WTC11 (cell line): ENCODE measurements around the gene EGF. TPM values are rescaled to one million over a fixed set of nuclear protein-coding genes. Genes with fewer than 3 reads are reported as not detected.

Experiments
- ATAC-seq: fragments of 200-7000 bp; cut with Tn5 transposase; 2 replicates; pipeline ENCODE4 v1.10.0; 2021; ENCODE audit warnings: mild to moderate bottlenecking, moderate library complexity
- CTCF ChIA-PET: fragments of 300-600 bp; sonication (Branson Sonifier 250); formaldehyde crosslinking; loops from one replicate; lab custom pipeline; 2021; ENCODE audit warnings: antibody characterized with exemption; lab: Charles Lee
- POLR2A ChIA-PET: fragments of 350-600 bp; sonication (Branson Sonifier 250); formaldehyde crosslinking; loops from one replicate; lab custom pipeline; 2021; ENCODE audit warnings: antibody characterized with exemption; lab: Charles Lee
- DNase-seq: peaks from one replicate; pipeline ENCODE4 v3.0.0; 2021; ENCODE audit warnings: low spot score
- H3K27ac Mint-ChIP-seq: 2 replicates; pipeline ENCODE4 v1.8.0; 2021; ENCODE audit warnings: mixed read lengths
- H3K27me3 Mint-ChIP-seq: 2 replicates; pipeline ENCODE4 v1.8.0; 2021; ENCODE audit warnings: low read depth, mild to moderate bottlenecking, moderate library complexity, mixed read lengths
- H3K36me3 Mint-ChIP-seq: 2 replicates; pipeline ENCODE4 v1.8.0; 2021; ENCODE audit warnings: mixed read lengths
- H3K4me1 Mint-ChIP-seq: 2 replicates; pipeline ENCODE4 v1.8.0; 2022; ENCODE audit warnings: mixed read lengths
- H3K4me3 Mint-ChIP-seq: 2 replicates; pipeline ENCODE4 v1.8.0; 2021; ENCODE audit warnings: mild to moderate bottlenecking, moderate library complexity, mixed read lengths
- H3K9me3 Mint-ChIP-seq: 2 replicates; pipeline ENCODE4 v1.8.0; 2021; ENCODE audit warnings: mixed read lengths
- IRF2 ChIP-seq: sonication (generic); formaldehyde crosslinking; IDR thresholded peaks from 2 replicates; pipeline ENCODE4 v1.8.0; 2022; ENCODE audit warnings: low read depth, missing genetic modification reagents, borderline replicate concordance
- JUN ChIP-seq: sonication (generic); formaldehyde crosslinking; IDR thresholded peaks from 2 replicates; pipeline ENCODE4 v1.8.0; 2023; ENCODE audit warnings: mild to moderate bottlenecking, missing genetic modification reagents
- MYBL2 ChIP-seq: sonication (generic); formaldehyde crosslinking; IDR thresholded peaks from 2 replicates; pipeline ENCODE4 v1.8.1; 2023; ENCODE audit warnings: mild to moderate bottlenecking, moderate library complexity, missing genetic modification reagents
- NR3C1 ChIP-seq: sonication (generic); formaldehyde crosslinking; conservative IDR thresholded peaks from 2 replicates; pipeline ENCODE4 v1.8.1; 2023; ENCODE audit warnings: low read depth, mild to moderate bottlenecking, missing genetic modification reagents
- PRDM15 ChIP-seq: sonication (generic); formaldehyde crosslinking; IDR thresholded peaks from 2 replicates; pipeline ENCODE4 v1.8.0; 2022; ENCODE audit warnings: missing genetic modification reagents
- SMAD3 ChIP-seq: sonication (generic); formaldehyde crosslinking; IDR thresholded peaks from 2 replicates; pipeline ENCODE4 v1.8.0; 2022; ENCODE audit warnings: missing genetic modification reagents, mild to moderate bottlenecking, borderline replicate concordance
- STAT6 ChIP-seq: sonication (generic); formaldehyde crosslinking; conservative IDR thresholded peaks from 2 replicates; pipeline ENCODE4 v1.8.1; 2023; ENCODE audit warnings: mild to moderate bottlenecking, low read depth, missing genetic modification reagents, moderate library complexity
- ZNF219 ChIP-seq: sonication (generic); formaldehyde crosslinking; IDR thresholded peaks from 2 replicates; pipeline ENCODE4 v1.8.0; 2023; ENCODE audit warnings: missing genetic modification reagents, mild to moderate bottlenecking, borderline replicate concordance
- ZNF416 ChIP-seq: fragments of 250-450 bp; sonication (Bioruptor Pico); IDR thresholded peaks from 2 replicates; pipeline ENCODE4 v1.9.0; 2021; ENCODE audit warnings: mild to moderate bottlenecking, inconsistent platforms
- ZNF671 ChIP-seq: fragments of 250-450 bp; sonication (Bioruptor Pico); IDR thresholded peaks from 2 replicates; pipeline ENCODE4 v1.8.0; 2021; ENCODE audit warnings: mild to moderate bottlenecking
- total RNA-seq: library from RNA; stranded (reverse); gene quantifications from 3 replicates; pipeline ENCODE4 v1.2.3, GENCODE V29; 2021
- TF ChIP-seq, protein P1 (sequence below): fragments of 250-450 bp; sonication (Bioruptor Pico); IDR thresholded peaks from 2 replicates; pipeline ENCODE4 v1.9.0; 2021; ENCODE audit warnings: mild to moderate bottlenecking, borderline replicate concordance
- TF ChIP-seq, protein P2 (sequence below): sonication (generic); formaldehyde crosslinking; IDR thresholded peaks from 2 replicates; pipeline ENCODE4 v1.8.1; 2022; ENCODE audit warnings: low read depth, missing genetic modification reagents, borderline replicate concordance
- TF ChIP-seq, protein P3 (sequence below): sonication (generic); formaldehyde crosslinking; IDR thresholded peaks from 2 replicates; pipeline ENCODE4 v1.8.0; 2023; ENCODE audit warnings: missing genetic modification reagents, mild to moderate bottlenecking, borderline replicate concordance
- TF ChIP-seq, protein P4 (sequence below): sonication (generic); formaldehyde crosslinking; IDR thresholded peaks from 2 replicates; pipeline ENCODE4 v1.8.1; 2022; ENCODE audit warnings: low read depth, mild to moderate bottlenecking, moderate library complexity, missing genetic modification reagents, borderline replicate concordance

The EGF gene
- total RNA-seq, 1 experiment from 2014 or later = 2.5 TPM

GRCh38 chr4:110014233-110014632 lies 101.5 kb downstream of the EGF start:
- Mint-ChIP-seq H3K27me3 (no peaks in the 10 kb centered on the region), H3K9me3 (peaks cover 10% of the 10 kb centered on the region), H3K4me1 (peaks cover 15% of the 10 kb centered on the region), H3K27ac (no peak overlapping the region), H3K36me3 (peaks cover 3% of the 10 kb centered on the region), H3K4me3 (no peak overlapping the region)
- ChIA-PET POLR2A (no interaction called here), CTCF (interaction anchor here (1.0 kb wide), 1 partner anchor 15 kb away, joined by 3 read pairs; no protein-coding TSS in a partner anchor)
- TF ChIP-seq NR3C1 (CRISPR knock-in tag) (no peak), ZNF416 (CRISPR knock-in tag) (no peak), PRDM15 (CRISPR knock-in tag) (no peak), ZNF219 (CRISPR knock-in tag) (no peak), IRF2 (CRISPR knock-in tag) (no peak), JUN (CRISPR knock-in tag) (no peak), MYBL2 (CRISPR knock-in tag) (no peak), STAT6 (no peak), ZNF671 (no peak), SMAD3 (CRISPR knock-in tag) (no peak)
- TF ChIP-seq, protein P1, sequence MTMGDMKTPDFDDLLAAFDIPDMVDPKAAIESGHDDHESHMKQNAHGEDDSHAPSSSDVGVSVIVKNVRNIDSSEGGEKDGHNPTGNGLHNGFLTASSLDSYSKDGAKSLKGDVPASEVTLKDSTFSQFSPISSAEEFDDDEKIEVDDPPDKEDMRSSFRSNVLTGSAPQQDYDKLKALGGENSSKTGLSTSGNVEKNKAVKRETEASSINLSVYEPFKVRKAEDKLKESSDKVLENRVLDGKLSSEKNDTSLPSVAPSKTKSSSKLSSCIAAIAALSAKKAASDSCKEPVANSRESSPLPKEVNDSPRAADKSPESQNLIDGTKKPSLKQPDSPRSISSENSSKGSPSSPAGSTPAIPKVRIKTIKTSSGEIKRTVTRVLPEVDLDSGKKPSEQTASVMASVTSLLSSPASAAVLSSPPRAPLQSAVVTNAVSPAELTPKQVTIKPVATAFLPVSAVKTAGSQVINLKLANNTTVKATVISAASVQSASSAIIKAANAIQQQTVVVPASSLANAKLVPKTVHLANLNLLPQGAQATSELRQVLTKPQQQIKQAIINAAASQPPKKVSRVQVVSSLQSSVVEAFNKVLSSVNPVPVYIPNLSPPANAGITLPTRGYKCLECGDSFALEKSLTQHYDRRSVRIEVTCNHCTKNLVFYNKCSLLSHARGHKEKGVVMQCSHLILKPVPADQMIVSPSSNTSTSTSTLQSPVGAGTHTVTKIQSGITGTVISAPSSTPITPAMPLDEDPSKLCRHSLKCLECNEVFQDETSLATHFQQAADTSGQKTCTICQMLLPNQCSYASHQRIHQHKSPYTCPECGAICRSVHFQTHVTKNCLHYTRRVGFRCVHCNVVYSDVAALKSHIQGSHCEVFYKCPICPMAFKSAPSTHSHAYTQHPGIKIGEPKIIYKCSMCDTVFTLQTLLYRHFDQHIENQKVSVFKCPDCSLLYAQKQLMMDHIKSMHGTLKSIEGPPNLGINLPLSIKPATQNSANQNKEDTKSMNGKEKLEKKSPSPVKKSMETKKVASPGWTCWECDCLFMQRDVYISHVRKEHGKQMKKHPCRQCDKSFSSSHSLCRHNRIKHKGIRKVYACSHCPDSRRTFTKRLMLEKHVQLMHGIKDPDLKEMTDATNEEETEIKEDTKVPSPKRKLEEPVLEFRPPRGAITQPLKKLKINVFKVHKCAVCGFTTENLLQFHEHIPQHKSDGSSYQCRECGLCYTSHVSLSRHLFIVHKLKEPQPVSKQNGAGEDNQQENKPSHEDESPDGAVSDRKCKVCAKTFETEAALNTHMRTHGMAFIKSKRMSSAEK = no peak
- TF ChIP-seq, protein P2, sequence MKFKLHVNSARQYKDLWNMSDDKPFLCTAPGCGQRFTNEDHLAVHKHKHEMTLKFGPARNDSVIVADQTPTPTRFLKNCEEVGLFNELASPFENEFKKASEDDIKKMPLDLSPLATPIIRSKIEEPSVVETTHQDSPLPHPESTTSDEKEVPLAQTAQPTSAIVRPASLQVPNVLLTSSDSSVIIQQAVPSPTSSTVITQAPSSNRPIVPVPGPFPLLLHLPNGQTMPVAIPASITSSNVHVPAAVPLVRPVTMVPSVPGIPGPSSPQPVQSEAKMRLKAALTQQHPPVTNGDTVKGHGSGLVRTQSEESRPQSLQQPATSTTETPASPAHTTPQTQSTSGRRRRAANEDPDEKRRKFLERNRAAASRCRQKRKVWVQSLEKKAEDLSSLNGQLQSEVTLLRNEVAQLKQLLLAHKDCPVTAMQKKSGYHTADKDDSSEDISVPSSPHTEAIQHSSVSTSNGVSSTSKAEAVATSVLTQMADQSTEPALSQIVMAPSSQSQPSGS (CRISPR knock-in tag) = no peak
- TF ChIP-seq, protein P3, sequence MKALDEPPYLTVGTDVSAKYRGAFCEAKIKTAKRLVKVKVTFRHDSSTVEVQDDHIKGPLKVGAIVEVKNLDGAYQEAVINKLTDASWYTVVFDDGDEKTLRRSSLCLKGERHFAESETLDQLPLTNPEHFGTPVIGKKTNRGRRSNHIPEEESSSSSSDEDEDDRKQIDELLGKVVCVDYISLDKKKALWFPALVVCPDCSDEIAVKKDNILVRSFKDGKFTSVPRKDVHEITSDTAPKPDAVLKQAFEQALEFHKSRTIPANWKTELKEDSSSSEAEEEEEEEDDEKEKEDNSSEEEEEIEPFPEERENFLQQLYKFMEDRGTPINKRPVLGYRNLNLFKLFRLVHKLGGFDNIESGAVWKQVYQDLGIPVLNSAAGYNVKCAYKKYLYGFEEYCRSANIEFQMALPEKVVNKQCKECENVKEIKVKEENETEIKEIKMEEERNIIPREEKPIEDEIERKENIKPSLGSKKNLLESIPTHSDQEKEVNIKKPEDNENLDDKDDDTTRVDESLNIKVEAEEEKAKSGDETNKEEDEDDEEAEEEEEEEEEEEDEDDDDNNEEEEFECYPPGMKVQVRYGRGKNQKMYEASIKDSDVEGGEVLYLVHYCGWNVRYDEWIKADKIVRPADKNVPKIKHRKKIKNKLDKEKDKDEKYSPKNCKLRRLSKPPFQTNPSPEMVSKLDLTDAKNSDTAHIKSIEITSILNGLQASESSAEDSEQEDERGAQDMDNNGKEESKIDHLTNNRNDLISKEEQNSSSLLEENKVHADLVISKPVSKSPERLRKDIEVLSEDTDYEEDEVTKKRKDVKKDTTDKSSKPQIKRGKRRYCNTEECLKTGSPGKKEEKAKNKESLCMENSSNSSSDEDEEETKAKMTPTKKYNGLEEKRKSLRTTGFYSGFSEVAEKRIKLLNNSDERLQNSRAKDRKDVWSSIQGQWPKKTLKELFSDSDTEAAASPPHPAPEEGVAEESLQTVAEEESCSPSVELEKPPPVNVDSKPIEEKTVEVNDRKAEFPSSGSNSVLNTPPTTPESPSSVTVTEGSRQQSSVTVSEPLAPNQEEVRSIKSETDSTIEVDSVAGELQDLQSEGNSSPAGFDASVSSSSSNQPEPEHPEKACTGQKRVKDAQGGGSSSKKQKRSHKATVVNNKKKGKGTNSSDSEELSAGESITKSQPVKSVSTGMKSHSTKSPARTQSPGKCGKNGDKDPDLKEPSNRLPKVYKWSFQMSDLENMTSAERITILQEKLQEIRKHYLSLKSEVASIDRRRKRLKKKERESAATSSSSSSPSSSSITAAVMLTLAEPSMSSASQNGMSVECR = no peak
- TF ChIP-seq, protein P4, sequence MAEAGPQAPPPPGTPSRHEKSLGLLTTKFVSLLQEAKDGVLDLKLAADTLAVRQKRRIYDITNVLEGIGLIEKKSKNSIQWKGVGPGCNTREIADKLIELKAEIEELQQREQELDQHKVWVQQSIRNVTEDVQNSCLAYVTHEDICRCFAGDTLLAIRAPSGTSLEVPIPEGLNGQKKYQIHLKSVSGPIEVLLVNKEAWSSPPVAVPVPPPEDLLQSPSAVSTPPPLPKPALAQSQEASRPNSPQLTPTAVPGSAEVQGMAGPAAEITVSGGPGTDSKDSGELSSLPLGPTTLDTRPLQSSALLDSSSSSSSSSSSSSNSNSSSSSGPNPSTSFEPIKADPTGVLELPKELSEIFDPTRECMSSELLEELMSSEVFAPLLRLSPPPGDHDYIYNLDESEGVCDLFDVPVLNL = no peak
- DNase-seq = no peak
- ATAC-seq = no peak
